ENCODE data around the gene PFDN5.

DNA sequence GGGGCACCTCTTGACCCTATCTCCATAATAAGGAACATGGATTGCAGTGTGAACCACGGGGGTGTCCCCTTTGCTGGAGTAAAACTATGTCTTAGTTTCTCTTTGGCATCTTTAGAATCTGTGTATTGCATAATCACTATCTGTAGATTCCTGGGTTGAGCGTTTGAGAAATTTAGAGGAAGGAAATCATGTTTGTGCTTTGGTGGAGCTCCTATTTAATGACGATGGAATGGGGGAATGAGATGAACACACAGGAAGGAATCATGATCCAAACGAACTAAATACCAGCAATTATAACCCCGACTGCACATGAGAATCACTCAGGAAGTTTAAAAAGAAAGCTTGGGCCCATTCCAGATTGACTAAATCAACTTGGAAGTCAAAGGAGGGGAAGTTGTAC, 2.8 kb downstream of the PFDN5 start:
- TF ChIP-seq, protein P1, sequence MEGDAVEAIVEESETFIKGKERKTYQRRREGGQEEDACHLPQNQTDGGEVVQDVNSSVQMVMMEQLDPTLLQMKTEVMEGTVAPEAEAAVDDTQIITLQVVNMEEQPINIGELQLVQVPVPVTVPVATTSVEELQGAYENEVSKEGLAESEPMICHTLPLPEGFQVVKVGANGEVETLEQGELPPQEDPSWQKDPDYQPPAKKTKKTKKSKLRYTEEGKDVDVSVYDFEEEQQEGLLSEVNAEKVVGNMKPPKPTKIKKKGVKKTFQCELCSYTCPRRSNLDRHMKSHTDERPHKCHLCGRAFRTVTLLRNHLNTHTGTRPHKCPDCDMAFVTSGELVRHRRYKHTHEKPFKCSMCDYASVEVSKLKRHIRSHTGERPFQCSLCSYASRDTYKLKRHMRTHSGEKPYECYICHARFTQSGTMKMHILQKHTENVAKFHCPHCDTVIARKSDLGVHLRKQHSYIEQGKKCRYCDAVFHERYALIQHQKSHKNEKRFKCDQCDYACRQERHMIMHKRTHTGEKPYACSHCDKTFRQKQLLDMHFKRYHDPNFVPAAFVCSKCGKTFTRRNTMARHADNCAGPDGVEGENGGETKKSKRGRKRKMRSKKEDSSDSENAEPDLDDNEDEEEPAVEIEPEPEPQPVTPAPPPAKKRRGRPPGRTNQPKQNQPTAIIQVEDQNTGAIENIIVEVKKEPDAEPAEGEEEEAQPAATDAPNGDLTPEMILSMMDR (IDR thresholded peaks at IDR 0.05): no peak
- TF ChIP-seq POLR2A (IDR thresholded peaks at IDR 0.05): no peak

Data from Peyer's patch (tissue), 4 donors.